ENCODE results near the gene ANTXR2.
"Not testable (repeated sequence)": the region's sequence is repeated elsewhere in the genome, so short reads cannot be mapped to it uniquely, and the experiment has no call there.

The ANTXR2 gene

GRCh38 chr4:79991100-79991499 is 81.9 kb downstream of the ANTXR2 start:
- not testable (repeated sequence) for DNase-seq (ENCODE audit: low spot score)

GRCh38 chr4:79987401-79987800 is 85.6 kb downstream of the ANTXR2 start:
- no peak for DNase-seq (ENCODE audit: low spot score)

- no peak for DNase-seq (ENCODE audit: low spot score)
These were observed 89.6 kb downstream of the ANTXR2 start for GRCh38 chr4:79983431-79983830.

GRCh38 chr4:79982601-79983322 is 90.3 kb downstream of the ANTXR2 start:
- no peak for DNase-seq (ENCODE audit: low spot score)

GRCh38 chr4:79980448-79980847 is 92.6 kb downstream of the ANTXR2 start:
- no peak for DNase-seq (ENCODE audit: low spot score)

GRCh38 chr4:79979785-79980437 is 93.1 kb downstream of the ANTXR2 start:
- DNase-seq (ENCODE audit: low spot score), result no peak

- no peak for DNase-seq (ENCODE audit: low spot score)
These were observed 95.7 kb downstream of the ANTXR2 start for GRCh38 chr4:79977131-79977840.

GRCh38 chr4:79964400-79965211 is 108.4 kb downstream of the ANTXR2 start:
- DNase-seq (ENCODE audit: low spot score), result peak; percentile 1

GRCh38 chr4:79964020-79964399 is 109.0 kb downstream of the ANTXR2 start:
- peak; percentile 15 for DNase-seq (ENCODE audit: low spot score)

GRCh38 chr4:79959652-79960051 is 113.4 kb downstream of the ANTXR2 start:
- no peak for DNase-seq (ENCODE audit: low spot score)

GRCh38 chr4:79958466-79959264 is 114.4 kb downstream of the ANTXR2 start:
- DNase-seq (ENCODE audit: low spot score), result no peak

- no peak for DNase-seq (ENCODE audit: low spot score)
These were observed 123.9 kb downstream of the ANTXR2 start for GRCh38 chr4:79949178-79949577.

- DNase-seq (ENCODE audit: low spot score), result no peak
These were observed 124.3 kb downstream of the ANTXR2 start for GRCh38 chr4:79948739-79949138.

GRCh38 chr4:79948261-79948660 is 124.8 kb downstream of the ANTXR2 start:
- DNase-seq (ENCODE audit: low spot score), result no peak

GRCh38 chr4:79947386-79947785 is 125.6 kb downstream of the ANTXR2 start:
- no peak for DNase-seq (ENCODE audit: low spot score)

- no peak for DNase-seq (ENCODE audit: low spot score)
These were observed 137.8 kb downstream of the ANTXR2 start for GRCh38 chr4:79935274-79935673.

- DNase-seq (ENCODE audit: low spot score), result no peak
These were observed 138.4 kb downstream of the ANTXR2 start for GRCh38 chr4:79934660-79935059.

- DNase-seq (ENCODE audit: low spot score), result no peak
These were observed 145.1 kb downstream of the ANTXR2 start for GRCh38 chr4:79927931-79928330.

- DNase-seq (ENCODE audit: low spot score), result no peak
These were observed 149.7 kb downstream of the ANTXR2 start for GRCh38 chr4:79923281-79923680.

- DNase-seq (ENCODE audit: low spot score), result no peak
These were observed 151.0 kb downstream of the ANTXR2 start for GRCh38 chr4:79922011-79922410.

GRCh38 chr4:79920163-79920853 is 152.7 kb downstream of the ANTXR2 start:
- DNase-seq (ENCODE audit: low spot score), result no peak

Data from globus pallidus (tissue), 1 donor.